ENCODE data around the gene DNASE1L1.

The DNASE1L1 gene

DNA sequence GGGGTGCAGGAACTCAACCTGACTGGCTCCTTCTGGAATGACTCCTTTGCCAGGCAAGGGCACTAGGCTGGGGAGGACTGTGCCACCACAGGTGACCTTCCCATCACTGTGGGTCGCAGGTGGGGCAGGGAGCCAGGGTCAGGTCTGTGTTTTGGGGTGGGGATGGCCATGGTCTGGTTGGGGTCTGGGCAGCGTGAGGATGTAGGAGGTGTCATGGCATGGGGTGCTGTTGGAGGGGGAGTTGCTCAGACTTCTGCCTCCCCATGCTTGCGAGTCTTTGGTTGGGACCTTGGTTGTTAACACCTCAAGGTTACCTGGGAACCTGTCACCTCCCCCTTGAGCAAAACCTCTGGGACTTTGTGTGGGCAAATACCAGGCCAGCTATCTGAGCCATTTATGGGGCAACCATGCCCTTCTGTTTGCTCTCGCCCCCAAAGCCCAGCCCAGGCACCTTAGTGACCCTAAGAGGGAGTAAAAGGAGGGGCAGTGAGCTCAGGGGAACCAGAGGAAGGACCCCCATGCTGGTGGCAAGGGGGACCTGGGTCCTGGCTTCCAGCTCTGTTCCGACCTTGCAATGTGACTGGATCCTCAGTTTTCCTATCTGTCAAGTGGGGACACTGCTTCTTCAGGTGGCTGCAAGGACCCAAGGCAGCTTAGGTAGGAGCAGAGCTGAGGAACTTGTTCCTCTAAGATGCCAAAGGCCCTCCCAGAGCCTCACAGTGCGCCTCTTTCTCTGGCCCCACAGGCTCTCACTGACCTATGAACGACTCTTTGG is 25.5 kb upstream of the DNASE1L1 start:
- H3K36me3 ChIP-seq (ENCODE audit: control insufficient read depth in 2 of 2, insufficient read depth in 1 of 2, low read length in 2 of 2), result peaks cover 5 to 71% of the 10 kb centered on the region in 2 experiments; a peak in 2 of 3 replicates
- CTCF ChIA-PET, result no interaction called here
- POLR2A ChIA-PET, result interaction anchor here (1.3 kb wide), 1 partner anchor 10 kb away, joined by 3 read pairs; no protein-coding TSS in a partner anchor
- no peaks in the 10 kb centered on the region for H3K4me1 ChIP-seq (ENCODE audit: control insufficient read depth, insufficient read depth, low read length)
- H3K4me3 ChIP-seq (ENCODE audit: low read depth, low read length), result no peak overlapping the region
- no peaks in the 10 kb centered on the region for H3K9me3 ChIP-seq (ENCODE audit: control insufficient read depth, insufficient read depth, low read depth, low read length)
- TF ChIP-seq ZNF544 (tag by site-specific recombination; IDR thresholded peaks at IDR 0.05), result no peak
- TF ChIP-seq ZBTB17 (tag by site-specific recombination; IDR thresholded peaks at IDR 0.05), result no peak
- TF ChIP-seq GLIS1 (tag by site-specific recombination; IDR thresholded peaks at IDR 0.05), result no peak
- TF ChIP-seq, protein P1, sequence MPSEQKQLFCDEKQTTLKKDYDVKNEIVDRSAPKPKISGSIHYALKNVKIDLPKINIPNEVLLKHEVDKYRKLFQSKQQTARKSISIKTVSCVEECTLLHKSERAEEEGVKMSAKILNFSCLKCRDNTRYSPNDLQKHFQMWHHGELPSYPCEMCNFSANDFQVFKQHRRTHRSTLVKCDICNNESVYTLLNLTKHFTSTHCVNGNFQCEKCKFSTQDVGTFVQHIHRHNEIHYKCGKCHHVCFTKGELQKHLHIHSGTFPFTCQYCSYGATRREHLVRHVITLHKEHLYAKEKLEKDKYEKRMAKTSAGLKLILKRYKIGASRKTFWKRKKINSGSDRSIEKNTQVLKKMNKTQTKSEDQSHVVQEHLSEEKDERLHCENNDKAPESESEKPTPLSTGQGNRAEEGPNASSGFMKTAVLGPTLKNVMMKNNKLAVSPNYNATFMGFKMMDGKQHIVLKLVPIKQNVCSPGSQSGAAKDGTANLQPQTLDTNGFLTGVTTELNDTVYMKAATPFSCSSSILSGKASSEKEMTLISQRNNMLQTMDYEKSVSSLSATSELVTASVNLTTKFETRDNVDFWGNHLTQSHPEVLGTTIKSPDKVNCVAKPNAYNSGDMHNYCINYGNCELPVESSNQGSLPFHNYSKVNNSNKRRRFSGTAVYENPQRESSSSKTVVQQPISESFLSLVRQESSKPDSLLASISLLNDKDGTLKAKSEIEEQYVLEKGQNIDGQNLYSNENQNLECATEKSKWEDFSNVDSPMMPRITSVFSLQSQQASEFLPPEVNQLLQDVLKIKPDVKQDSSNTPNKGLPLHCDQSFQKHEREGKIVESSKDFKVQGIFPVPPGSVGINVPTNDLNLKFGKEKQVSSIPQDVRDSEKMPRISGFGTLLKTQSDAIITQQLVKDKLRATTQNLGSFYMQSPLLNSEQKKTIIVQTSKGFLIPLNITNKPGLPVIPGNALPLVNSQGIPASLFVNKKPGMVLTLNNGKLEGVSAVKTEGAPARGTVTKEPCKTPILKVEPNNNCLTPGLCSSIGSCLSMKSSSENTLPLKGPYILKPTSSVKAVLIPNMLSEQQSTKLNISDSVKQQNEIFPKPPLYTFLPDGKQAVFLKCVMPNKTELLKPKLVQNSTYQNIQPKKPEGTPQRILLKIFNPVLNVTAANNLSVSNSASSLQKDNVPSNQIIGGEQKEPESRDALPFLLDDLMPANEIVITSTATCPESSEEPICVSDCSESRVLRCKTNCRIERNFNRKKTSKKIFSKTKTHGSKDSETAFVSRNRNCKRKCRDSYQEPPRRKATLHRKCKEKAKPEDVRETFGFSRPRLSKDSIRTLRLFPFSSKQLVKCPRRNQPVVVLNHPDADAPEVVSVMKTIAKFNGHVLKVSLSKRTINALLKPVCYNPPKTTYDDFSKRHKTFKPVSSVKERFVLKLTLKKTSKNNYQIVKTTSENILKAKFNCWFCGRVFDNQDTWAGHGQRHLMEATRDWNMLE (tag by site-specific recombination; conservative IDR thresholded peaks at IDR 0.05; ENCODE audit: low read depth), result no peak
- no peak for TF ChIP-seq ZNF596 (tag by site-specific recombination; IDR thresholded peaks at IDR 0.05)
- TF ChIP-seq ZNF274 (IDR thresholded peaks at IDR 0.05; ENCODE audit: low read length), result no peak
- no peak for TF ChIP-seq ZNF274 (tag by site-specific recombination; IDR thresholded peaks at IDR 0.05; ENCODE audit: borderline replicate concordance)
- no peak for TF ChIP-seq BCL11A (tag by site-specific recombination; IDR thresholded peaks at IDR 0.05; ENCODE audit: low read depth)
- no peak for TF ChIP-seq ZNF121 (tag by site-specific recombination; IDR thresholded peaks at IDR 0.05)
- TF ChIP-seq GLIS2 (tag by site-specific recombination; IDR thresholded peaks at IDR 0.05), result 0 out of 2 replicates have a peak, but pooled peaks have one; percentile 7
- no peak for TF ChIP-seq ZSCAN30 (tag by site-specific recombination; IDR thresholded peaks at IDR 0.05)
- no peak for TF ChIP-seq SALL2 (tag by site-specific recombination; IDR thresholded peaks at IDR 0.05; ENCODE audit: borderline replicate concordance)
- TF ChIP-seq SCRT1 (tag by site-specific recombination; IDR thresholded peaks at IDR 0.05; ENCODE audit: borderline replicate concordance), result 0 out of 2 replicates have a peak, but pooled peaks have one; percentile 11
- no peak for TF ChIP-seq ZXDB (tag by site-specific recombination; IDR thresholded peaks at IDR 0.05)
- TF ChIP-seq, protein P2, sequence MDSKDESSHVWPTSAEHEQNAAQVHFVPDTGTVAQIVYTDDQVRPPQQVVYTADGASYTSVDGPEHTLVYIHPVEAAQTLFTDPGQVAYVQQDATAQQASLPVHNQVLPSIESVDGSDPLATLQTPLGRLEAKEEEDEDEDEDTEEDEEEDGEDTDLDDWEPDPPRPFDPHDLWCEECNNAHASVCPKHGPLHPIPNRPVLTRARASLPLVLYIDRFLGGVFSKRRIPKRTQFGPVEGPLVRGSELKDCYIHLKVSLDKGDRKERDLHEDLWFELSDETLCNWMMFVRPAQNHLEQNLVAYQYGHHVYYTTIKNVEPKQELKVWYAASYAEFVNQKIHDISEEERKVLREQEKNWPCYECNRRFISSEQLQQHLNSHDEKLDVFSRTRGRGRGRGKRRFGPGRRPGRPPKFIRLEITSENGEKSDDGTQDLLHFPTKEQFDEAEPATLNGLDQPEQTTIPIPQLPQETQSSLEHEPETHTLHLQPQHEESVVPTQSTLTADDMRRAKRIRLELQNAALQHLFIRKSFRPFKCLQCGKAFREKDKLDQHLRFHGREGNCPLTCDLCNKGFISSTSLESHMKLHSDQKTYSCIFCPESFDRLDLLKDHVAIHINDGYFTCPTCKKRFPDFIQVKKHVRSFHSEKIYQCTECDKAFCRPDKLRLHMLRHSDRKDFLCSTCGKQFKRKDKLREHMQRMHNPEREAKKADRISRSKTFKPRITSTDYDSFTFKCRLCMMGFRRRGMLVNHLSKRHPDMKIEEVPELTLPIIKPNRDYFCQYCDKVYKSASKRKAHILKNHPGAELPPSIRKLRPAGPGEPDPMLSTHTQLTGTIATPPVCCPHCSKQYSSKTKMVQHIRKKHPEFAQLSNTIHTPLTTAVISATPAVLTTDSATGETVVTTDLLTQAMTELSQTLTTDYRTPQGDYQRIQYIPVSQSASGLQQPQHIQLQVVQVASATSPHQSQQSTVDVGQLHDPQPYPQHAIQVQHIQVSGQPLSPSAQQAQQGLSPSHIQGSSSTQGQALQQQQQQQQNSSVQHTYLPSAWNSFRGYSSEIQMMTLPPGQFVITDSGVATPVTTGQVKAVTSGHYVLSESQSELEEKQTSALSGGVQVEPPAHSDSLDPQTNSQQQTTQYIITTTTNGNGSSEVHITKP (tag by site-specific recombination; IDR thresholded peaks at IDR 0.05), result peak; percentile 59
- no peak for TF ChIP-seq ZSCAN23 (tag by site-specific recombination; IDR thresholded peaks at IDR 0.05)
- H3K27ac ChIP-seq (ENCODE audit: extremely low read depth, low read depth, low read length), result no peak overlapping the region

DNA sequence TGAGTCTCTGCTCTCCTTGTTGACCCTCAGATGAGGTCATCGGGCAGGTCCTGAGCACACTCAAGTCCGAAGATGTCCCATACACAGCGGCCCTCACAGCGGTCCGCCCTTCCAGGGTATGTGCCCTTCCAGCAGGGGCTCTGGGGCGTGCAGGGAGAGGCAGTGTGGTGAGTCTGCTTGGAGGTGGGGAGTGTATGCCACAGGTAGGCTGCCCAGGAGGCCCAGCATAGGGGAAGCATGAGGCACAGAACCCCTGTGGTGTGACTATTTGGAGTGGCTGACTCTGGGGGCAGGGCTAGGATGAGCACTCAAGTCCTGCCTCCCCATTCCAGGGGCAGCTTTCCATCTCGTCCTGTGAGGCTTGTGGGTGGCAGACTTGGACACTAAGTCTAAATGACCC is 24.6 kb upstream of the DNASE1L1 start:
- Histone ChIP-seq H3K4me3 (ENCODE audit: low read depth, low read length) (no peak overlapping the region), H3K27ac (ENCODE audit: extremely low read depth, low read depth, low read length) (no peak overlapping the region), H3K9me3 (ENCODE audit: control insufficient read depth, insufficient read depth, low read depth, low read length) (no peaks in the 10 kb centered on the region), H3K36me3 (ENCODE audit: control insufficient read depth in 2 of 2, insufficient read depth in 1 of 2, low read length in 2 of 2) (peaks cover 0 to 61% of the 10 kb centered on the region in 2 experiments; a peak in 1 of 3 replicates), H3K4me1 (ENCODE audit: control insufficient read depth, insufficient read depth, low read length) (no peaks in the 10 kb centered on the region)
- CTCF ChIA-PET, result no interaction called here
- POLR2A ChIA-PET, result interaction anchor here (0.6 to 1.6 kb wide), 2 partner anchors 16 to 22 kb away, joined by 3 to 9 read pairs; no protein-coding TSS in a partner anchor
- TF ChIP-seq, protein P3, sequence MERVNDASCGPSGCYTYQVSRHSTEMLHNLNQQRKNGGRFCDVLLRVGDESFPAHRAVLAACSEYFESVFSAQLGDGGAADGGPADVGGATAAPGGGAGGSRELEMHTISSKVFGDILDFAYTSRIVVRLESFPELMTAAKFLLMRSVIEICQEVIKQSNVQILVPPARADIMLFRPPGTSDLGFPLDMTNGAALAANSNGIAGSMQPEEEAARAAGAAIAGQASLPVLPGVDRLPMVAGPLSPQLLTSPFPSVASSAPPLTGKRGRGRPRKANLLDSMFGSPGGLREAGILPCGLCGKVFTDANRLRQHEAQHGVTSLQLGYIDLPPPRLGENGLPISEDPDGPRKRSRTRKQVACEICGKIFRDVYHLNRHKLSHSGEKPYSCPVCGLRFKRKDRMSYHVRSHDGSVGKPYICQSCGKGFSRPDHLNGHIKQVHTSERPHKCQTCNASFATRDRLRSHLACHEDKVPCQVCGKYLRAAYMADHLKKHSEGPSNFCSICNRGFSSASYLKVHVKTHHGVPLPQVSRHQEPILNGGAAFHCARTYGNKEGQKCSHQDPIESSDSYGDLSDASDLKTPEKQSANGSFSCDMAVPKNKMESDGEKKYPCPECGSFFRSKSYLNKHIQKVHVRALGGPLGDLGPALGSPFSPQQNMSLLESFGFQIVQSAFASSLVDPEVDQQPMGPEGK (tag by site-specific recombination; IDR thresholded peaks at IDR 0.05), result 0 out of 2 replicates have a peak, but pooled peaks have one; percentile 33
- TF ChIP-seq SCRT2 (tag by site-specific recombination; IDR thresholded peaks at IDR 0.05) (peak; percentile 95), ZIC2 (tag by site-specific recombination; IDR thresholded peaks at IDR 0.05) (peak; percentile 95), KLF9 (tag by site-specific recombination; IDR thresholded peaks at IDR 0.05; ENCODE audit: low read depth) (no peak), GLIS1 (tag by site-specific recombination; IDR thresholded peaks at IDR 0.05) (peak; percentile 77), ZNF341 (tag by site-specific recombination; IDR thresholded peaks at IDR 0.05; ENCODE audit: low read depth) (no peak)

All from HEK293 (cell line).